Measurements from ENCODE around the gene S1PR2.
"Not testable (repeated sequence)": the region's sequence is repeated elsewhere in the genome, so short reads cannot be mapped to it uniquely, and the experiment has no call there.

S1PR2 gene

DNA sequence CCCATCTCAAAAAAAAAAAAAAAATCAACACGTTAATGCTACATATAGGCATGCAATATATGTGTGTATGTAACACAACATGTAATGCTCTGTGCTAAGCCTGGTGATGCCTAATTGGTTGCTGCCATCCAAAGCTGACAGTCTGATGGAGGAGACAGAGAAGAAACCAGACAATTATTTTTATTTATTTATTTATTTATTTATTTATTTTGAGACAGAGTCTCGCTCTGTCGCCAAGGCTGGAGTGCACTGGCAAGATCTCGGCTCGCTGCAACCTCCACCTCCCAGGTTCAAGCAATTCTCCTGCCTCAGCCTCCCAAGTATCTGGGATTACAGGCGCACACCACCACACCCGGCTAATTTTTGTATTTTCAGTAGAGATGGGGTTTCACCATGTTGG, 4.3 kb upstream of the S1PR2 start:
- not testable (repeated sequence) for H3K9me3 Mint-ChIP-seq, ATAC-seq, H3K4me3 Mint-ChIP-seq, H3K36me3 Mint-ChIP-seq, H3K27me3 Mint-ChIP-seq
- Mint-ChIP-seq H3K4me1 (peaks cover 60% of the 10 kb centered on the region), H3K27ac (peak overlapping the region; percentile 93)

DNA sequence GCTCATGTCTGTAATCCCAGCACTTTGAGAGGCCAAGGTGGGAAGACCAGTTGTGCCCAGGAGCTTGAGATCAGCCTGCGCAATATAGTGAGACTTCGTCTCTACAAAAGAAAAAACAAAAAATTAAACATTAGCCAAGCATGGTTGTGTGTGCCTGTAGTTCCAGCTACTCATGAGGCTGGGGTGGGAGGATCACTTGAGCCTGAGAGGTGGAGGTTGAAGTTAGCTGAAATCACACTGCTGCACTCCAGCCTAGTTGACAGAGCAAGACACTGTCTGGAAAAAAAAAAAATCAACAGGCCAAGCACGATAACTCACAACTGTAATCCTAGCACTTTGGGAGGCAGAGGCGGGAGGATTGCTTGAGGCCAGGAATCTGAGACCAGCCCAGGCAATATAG, 3.9 kb upstream of the S1PR2 start:
- no peak for ATAC-seq
- no peaks in the 10 kb centered on the region for H3K36me3 Mint-ChIP-seq
- H3K4me3 Mint-ChIP-seq, result no peak overlapping the region
- peaks cover 57% of the 10 kb centered on the region for H3K4me1 Mint-ChIP-seq
- no peaks in the 10 kb centered on the region for H3K9me3 Mint-ChIP-seq
- H3K27me3 Mint-ChIP-seq, result no peaks in the 10 kb centered on the region
- H3K27ac Mint-ChIP-seq, result peak overlapping the region; percentile 93

DNA sequence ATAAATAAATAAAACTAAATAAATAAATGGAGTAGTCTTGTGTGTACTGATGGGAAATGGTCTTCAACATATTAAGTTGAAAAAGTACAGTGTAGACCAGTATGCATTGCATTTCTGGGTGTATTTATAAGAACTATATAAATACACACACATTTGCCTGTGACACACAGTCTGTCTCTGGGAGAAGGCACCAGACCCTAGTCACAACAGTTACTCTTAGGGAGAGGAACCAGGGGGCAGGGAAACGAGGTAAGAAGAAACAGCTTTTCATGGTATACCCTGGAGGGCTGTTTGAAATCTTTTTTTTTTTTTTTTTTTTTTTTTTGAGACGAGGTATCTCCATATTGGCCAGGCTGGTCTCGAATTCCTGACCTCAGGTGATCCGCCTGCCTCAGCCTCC, 2.8 kb upstream of the S1PR2 start:
- Mint-ChIP-seq H3K9me3 (no peaks in the 10 kb centered on the region), H3K27me3 (no peaks in the 10 kb centered on the region), H3K4me3 (no peak overlapping the region), H3K36me3 (no peaks in the 10 kb centered on the region), H3K27ac (no peak overlapping the region), H3K4me1 (peaks cover 59% of the 10 kb centered on the region)
- no peak for ATAC-seq

DNA sequence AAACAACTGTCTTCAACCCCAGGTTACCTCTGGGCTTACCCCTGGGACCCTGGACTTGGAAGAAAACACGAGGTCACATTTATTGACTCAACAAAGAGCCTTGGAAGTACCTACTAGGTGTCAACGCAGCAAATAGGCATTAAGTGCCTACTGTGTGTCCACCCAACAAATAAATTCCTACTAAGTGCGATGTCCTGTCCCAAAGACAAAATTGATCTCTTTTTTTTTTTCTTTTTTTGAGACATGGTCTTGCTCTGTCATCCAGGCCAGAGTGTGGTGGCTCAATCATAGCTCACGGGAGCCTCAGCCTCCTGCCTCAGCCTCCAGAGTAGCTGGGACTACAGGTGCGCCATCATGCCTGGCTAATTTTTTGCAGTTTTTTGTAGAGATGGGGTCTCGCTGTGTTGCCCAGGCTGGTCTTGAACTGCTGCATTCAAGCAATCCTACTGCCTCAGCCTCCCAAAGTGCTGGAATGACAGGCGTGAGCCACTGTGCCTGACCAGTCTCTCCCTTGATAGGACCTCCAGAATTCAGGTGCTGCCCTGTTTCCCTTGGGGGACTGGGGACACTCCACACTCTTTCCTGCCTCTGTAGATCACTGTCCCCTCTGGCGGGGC, 589 bp upstream of the S1PR2 start:
- no peak for ATAC-seq
- Mint-ChIP-seq H3K4me3 (peak overlapping the region; percentile 86), H3K27ac (peak overlapping the region; percentile 82), H3K4me1 (peaks cover 55% of the 10 kb centered on the region), H3K36me3 (no peaks in the 10 kb centered on the region), H3K9me3 (no peaks in the 10 kb centered on the region), H3K27me3 (no peaks in the 10 kb centered on the region)

DNA sequence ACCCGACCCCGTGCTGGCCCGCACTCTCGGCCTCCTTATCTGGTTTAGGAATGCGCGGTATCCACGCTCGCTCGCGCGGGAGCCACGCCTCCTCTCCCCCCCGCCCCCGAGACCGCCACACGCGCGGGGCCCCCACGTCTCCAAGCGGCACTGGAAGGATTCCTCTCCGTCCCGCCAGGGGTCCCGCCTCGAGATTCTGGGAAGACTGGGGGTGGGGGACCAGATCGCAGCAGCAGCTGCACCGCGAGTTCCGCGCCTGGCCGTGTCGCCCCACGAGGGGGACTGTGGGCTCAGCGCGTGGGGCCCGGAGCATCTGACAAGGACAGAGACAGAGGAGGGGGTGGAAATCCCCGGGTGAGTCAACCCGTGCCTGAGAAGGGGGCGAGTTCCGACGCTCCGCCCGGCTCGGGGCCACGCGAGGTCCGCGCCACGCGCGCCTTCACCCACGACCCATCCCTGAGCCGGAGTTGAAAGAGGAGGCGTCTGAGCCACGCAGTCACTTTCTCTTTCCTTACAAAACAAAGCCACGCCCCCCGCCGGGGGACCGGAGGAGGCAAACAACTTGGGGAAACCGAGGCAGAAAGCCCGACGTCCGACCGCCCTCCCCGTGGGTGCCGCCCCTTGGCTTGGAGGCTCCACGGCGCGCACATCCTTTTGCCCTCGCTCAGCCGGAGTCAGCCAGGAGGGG, 814 bp downstream of the S1PR2 start:
- H3K4me1 Mint-ChIP-seq, result peaks cover 49% of the 10 kb centered on the region
- peak overlapping the region; percentile 82 for H3K27ac Mint-ChIP-seq
- peak overlapping the region; percentile 86 for H3K4me3 Mint-ChIP-seq
- no peaks in the 10 kb centered on the region for H3K36me3 Mint-ChIP-seq
- H3K9me3 Mint-ChIP-seq, result no peaks in the 10 kb centered on the region
- ATAC-seq, result peak; percentile 49
- H3K27me3 Mint-ChIP-seq, result no peaks in the 10 kb centered on the region

DNA sequence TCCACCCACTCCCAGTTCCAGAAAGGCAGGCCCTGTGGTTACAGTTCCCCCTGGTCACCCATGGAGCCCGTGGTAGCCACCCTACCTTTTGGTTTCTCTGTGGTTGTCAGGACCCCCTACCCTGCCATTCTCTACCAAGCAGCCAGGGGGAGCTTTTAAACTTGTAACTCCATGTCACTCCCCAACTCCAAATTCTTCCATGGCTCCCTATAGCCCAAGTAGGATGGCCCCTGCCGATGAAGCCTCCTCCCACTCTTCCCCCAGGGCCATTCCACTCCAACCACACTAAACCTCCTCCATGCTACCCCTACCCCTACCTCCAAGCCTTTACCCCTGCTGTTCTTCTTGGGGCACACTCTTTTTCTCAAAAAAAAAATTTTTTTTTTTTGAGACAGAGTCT, 2.2 kb downstream of the S1PR2 start:
- peak overlapping the region; percentile 82 for H3K27ac Mint-ChIP-seq
- H3K4me3 Mint-ChIP-seq, result peak overlapping the region; percentile 86

DNA sequence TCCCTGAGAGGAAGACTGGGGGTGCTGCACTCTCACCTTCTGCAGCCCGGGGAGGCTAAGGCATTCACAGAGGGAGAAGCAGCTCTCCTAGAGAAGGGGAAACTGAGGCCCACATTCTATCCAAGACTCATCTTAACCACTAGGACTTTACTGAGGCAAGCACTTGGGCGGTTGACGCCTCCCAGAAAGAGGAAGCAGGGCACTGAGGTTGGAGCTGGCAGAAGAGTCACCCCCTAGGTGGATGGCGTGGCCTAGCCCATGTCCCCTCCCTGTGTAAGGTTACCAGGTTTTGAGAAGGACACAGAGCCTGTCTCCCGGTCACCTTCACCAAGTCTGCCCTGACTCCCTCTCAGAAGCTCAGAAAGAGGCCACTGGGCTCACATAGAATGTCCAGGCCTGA, 2.7 kb downstream of the S1PR2 start:
- no peak overlapping the region for H3K4me3 Mint-ChIP-seq
- peak overlapping the region; percentile 82 for H3K27ac Mint-ChIP-seq
- no peaks in the 10 kb centered on the region for H3K27me3 Mint-ChIP-seq
- peaks cover 43% of the 10 kb centered on the region for H3K4me1 Mint-ChIP-seq
- H3K36me3 Mint-ChIP-seq, result peaks cover 7% of the 10 kb centered on the region
- no peak for ATAC-seq
- no peaks in the 10 kb centered on the region for H3K9me3 Mint-ChIP-seq

More for the DNA sequence above, 2.2 kb downstream of the S1PR2 start:
- Mint-ChIP-seq H3K9me3 (no peaks in the 10 kb centered on the region), H3K4me1 (peaks cover 43% of the 10 kb centered on the region), H3K27me3 (no peaks in the 10 kb centered on the region), H3K36me3 (peaks cover 5% of the 10 kb centered on the region)
- ATAC-seq, result no peak

DNA sequence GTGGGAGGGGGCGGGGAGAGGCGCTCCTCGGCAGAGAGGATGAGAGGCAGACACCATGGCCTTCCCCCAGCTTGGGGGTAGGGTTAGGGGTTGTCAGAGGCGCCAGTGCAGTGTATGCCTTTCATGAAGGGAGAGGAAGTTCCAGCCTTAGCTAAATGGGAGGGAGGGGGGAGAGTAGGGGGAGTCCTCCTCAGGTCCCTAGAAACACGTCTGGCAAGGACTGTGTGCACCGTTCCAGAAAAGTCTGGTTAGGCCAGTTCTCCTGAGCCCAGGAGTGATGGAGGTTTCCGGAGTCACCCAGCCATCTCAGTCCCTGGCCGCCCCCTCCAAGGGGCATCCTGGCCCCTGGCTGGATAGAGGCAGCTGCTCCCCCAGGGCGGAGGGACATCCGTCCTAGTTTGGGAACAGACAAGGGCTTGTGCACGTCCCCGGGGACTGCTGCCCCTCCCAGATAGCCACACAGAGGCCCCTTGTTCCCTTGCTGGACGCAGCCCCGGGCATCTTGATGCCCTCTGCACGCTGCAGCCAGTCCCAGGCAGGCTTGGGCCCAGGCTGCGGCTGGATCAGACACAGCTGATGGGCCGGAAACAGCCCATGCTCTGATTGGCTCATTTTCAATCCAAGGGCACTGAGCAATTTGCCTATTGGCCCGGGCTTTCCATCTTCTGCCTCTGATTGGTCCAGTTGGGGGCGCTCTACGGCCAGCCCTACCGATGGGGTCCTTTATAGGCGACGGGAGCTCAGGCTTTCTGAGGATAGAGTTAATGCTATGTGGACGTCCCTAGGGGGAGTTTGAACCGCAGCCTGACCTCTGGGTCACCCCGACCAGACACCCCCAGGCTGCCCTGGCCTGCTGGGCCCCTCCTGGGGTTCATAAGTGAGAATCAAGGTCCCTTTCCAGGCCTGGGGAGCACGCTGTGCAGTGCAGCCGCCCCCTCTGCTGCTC, 3.8 kb downstream of the S1PR2 start:
- Mint-ChIP-seq H3K4me3 (no peak overlapping the region), H3K4me1 (peaks cover 41% of the 10 kb centered on the region), H3K36me3 (peaks cover 11% of the 10 kb centered on the region), H3K27me3 (no peaks in the 10 kb centered on the region), H3K27ac (peak overlapping the region; percentile 82), H3K9me3 (no peaks in the 10 kb centered on the region)
- ATAC-seq, result no peak

DNA sequence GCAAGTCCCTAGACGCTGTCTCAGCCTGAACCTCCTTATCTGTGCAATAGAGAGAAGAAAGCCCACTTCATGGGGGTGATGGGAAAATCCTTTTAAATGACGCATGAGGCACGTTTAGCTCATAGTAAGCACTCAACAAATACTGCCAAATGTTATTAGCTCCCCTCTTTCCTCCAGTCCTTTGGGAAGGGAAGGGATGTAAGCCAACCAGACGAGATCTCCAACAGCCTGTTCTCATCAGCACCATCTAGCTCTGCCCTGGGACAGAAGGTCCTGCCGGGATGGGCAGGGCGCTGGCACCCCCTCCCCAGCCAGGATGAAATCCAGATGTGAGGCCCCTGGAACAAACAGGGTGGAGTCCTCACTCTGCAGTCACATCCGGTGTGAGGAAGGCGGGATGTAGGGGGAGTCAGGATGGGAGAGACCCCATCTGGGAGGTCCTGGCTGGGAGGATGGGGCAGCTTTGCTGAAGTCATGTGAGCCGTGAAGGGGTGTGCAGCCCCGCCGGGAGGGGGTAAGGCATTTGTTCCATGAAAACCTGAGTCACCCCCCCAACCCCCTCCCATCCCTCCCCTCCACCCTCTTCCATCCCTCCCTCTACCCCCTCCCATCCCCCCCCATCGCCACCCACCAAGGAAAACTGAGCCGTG, 4.6 kb downstream of the S1PR2 start:
- H3K9me3 Mint-ChIP-seq, result no peaks in the 10 kb centered on the region
- no peak overlapping the region for H3K27ac Mint-ChIP-seq

DNA sequence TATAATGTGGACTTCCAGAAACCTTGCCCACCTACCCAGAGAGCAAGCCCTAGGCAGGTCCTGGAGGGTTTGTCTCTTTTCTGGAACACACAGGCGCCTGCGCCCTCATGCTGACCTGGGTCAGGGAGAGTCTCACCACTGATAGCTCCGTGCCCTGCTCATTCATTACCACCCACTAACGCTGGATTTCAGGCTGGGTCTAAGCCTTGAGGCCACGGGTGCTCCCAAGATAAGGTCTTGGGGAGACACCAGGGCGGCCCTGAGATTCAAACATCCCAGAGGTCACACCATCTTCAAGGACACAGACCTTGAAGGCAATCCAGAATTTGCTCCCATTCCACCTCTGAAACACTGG, 5.1 kb downstream of the S1PR2 start:
- no peak for ATAC-seq
- Mint-ChIP-seq H3K4me1 (peaks cover 45% of the 10 kb centered on the region), H3K36me3 (peaks cover 12% of the 10 kb centered on the region), H3K9me3 (no peaks in the 10 kb centered on the region), H3K4me3 (no peak overlapping the region), H3K27ac (no peak overlapping the region), H3K27me3 (no peaks in the 10 kb centered on the region)

More for the DNA sequence above, 4.6 kb downstream of the S1PR2 start:
- H3K36me3 Mint-ChIP-seq, result peaks cover 12% of the 10 kb centered on the region
- no peak for ATAC-seq
- no peak overlapping the region for H3K4me3 Mint-ChIP-seq
- no peaks in the 10 kb centered on the region for H3K27me3 Mint-ChIP-seq
- peaks cover 41% of the 10 kb centered on the region for H3K4me1 Mint-ChIP-seq

DNA sequence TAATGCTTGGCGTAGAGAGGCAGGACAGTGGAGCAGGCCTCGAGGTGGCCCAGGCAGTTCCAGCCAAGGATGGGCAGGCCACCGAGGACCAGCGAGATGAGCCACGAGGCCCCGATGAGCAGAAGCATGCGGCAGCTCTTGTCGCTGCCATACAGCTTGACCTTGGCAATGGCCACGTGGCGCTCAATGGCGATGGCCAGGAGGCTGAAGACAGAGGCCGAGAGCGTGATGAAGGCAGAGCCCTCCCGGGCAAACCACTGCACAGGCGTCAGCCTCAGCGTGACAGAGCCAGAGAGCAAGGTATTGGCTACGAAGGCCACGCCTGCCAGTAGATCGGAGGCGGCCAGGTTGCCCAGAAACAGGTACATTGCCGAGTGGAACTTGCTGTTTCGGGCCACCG, 6.8 kb downstream of the S1PR2 start:
- Mint-ChIP-seq H3K4me1 (peaks cover 50% of the 10 kb centered on the region), H3K36me3 (peaks cover 12% of the 10 kb centered on the region), H3K27ac (no peak overlapping the region), H3K4me3 (no peak overlapping the region), H3K27me3 (no peaks in the 10 kb centered on the region), H3K9me3 (no peaks in the 10 kb centered on the region)
- ATAC-seq, result no peak

DNA sequence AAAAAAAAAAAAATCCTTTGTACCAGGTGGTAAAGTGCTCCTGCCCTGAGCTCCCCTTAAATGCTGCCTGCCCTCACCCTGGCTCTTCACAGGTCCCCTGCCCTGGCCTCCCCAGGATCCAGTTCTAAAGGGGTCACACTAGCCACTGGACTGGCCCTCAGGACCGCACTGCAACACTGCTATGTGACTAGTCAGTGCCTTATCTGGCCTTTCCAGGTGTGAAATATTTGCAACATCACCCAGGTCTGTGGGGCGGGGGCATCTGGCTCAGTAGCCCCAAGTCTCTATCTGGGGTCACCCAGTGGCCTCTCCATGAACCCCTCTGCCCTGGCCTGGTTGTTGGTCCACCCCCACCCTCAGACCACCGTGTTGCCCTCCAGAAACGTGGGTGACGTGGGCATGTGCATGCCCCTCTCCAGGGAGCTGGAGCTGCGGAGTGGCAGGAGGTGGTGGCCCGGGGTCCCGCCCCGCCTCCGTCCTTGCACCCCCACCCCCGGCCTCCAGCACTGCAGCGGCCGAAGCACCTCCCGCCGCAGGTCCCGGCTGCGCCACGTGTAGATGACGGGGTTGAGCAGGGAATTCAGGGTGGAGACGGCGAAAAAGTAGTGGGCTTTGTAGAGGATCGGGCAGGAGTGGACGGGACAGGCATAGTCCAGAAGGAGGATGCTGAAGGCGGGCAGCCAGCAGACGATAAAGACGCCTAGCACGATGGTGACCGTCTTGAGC, 7.5 kb downstream of the S1PR2 start:
- Mint-ChIP-seq H3K36me3 (peaks cover 12% of the 10 kb centered on the region), H3K27ac (no peak overlapping the region), H3K9me3 (no peaks in the 10 kb centered on the region), H3K4me3 (no peak overlapping the region), H3K4me1 (peaks cover 50% of the 10 kb centered on the region), H3K27me3 (no peaks in the 10 kb centered on the region)
- no peak for ATAC-seq

DNA sequence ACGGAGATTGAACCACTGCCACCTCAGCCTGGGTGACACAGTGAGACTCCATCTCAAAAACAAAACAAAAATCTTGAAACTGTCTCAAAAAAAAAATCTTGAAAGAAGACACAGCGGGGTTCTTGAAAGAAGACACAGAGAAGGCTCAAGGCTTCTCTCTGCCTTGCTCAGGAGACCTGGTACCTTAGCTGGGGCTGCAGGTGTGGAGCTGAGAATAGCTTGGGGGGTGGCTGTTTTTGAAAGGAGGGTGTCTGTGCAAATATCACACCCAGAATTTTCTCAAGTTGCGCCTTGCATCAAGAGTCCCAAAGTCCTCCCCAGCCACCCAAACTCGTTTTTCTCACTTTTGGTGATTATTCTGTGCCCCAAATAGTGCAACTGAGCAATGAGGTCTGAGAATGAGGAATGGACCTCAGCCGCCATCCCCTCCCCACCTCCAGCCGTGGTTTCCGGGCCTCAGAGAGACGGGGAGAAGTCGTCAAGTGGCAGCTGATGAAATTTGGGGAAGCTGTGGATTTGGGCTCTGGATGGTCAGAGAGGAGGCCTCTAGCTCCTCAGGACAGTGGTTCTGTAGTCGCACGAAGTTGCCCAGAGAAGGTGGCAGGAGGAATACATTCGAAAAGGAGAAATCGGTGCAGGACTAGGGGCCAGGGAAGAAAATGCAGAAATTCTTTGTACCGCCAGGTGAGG, 8.8 kb downstream of the S1PR2 start:
- Mint-ChIP-seq H3K4me3 (no peak overlapping the region), H3K9me3 (no peaks in the 10 kb centered on the region), H3K27ac (no peak overlapping the region), H3K4me1 (peaks cover 46% of the 10 kb centered on the region), H3K36me3 (peaks cover 12% of the 10 kb centered on the region), H3K27me3 (no peaks in the 10 kb centered on the region)
- ATAC-seq, result no peak

DNA sequence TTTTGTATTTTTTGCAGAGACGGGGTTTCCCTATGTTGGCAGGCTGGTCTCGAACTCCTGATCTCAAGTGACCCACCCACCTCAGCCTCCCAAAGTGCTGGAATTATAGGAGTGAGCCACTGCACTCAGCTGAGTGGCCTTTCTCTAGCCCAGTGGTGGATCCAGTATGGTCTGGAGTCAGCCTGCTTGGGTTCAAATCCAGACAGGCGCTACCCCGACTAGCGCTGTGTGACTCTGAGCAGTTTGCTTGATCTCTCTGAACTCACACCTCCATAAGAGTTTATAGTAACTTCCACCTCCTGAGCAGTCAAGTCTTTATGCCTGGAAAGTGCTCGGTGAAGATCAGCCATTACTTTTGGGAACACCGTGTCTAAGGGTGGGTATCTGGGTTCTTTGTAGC, 10.4 kb downstream of the S1PR2 start:
- Mint-ChIP-seq H3K27me3 (no peaks in the 10 kb centered on the region), H3K27ac (no peak overlapping the region), H3K36me3 (peaks cover 12% of the 10 kb centered on the region), H3K9me3 (no peaks in the 10 kb centered on the region), H3K4me3 (no peak overlapping the region), H3K4me1 (peaks cover 39% of the 10 kb centered on the region)
- ATAC-seq, result no peak
